Fibroblast of skin of back (primary cell): ENCODE measurements around the gene GAS6.
"Not testable (repeated sequence)": the region's sequence is repeated elsewhere in the genome, so short reads cannot be mapped to it uniquely, and the experiment has no call there.

Experiments used
- DNase-seq: peaks from one replicate; pipeline ENCODE4 v3.0.0-alpha.2; 2013

The GAS6 gene

DNA sequence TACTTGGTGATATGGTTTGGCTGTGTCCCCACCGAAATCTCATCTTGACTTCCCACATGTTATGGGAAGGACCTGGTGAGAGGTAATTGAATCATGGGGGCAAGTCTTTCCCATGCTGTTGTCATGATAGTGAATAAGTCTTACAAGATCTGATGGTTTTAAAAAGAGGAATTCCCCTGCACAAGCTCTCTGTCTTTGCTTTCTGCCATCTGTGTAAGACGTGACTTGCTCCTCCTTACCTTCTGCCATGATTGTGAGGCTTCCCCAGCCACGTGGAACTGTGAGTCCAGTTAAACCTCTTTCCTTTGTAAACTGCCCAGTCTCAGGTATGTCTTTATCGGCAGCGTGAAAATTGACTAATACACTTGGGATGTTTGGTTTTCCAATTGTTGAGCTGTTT lies 4.0 kb upstream of the GAS6 start:
- not testable (repeated sequence) for DNase-seq

DNA sequence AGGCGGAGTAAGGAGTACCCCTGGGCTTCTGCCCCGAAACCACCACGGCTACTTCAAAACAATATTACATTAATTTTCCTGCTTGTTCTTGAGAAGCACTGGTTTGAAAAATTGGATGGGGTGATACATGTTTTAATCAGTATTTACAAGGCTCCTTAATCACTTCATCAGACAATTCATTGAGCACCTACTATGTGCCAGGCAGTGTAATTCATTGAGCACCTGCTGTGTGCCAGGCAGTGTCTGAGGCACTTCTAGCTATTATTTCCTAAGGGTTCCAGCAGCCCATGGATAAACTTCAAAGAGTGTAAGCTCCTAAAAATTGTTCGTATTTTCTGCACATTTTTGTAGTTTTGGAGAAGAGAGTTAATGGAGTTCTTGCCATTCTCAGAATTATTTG lies 1.6 kb upstream of the GAS6 start:
- DNase-seq, result no peak

DNA sequence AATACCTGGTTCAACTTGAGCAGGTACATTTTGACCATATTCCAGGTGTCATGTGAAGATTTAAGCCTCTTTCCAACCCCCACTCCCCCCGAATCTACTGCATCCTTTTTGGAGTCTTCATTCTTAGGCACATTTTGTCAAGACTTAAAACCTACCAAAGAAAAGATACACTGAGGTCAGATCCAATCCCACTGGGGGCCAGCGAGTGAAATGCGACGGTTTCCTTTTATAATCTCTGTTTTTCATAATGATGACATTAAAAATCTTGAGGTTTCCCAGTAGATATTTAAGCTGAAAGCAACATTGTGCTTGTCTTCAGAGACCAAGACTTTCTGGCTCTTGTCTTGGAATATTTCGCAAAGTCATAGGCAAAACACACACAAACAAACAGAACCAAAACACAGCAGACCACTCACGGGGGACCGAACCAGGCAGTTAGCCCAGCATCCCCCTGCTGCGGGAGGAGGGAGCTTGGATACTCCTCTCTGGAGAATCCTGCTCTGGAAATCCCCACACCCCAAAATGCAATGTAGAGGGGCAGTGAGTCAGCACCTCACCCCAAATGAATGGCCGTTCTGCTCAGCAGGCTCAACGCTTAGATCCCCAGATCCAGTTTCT lies 506 bp upstream of the GAS6 start:
- DNase-seq, result no peak

DNA sequence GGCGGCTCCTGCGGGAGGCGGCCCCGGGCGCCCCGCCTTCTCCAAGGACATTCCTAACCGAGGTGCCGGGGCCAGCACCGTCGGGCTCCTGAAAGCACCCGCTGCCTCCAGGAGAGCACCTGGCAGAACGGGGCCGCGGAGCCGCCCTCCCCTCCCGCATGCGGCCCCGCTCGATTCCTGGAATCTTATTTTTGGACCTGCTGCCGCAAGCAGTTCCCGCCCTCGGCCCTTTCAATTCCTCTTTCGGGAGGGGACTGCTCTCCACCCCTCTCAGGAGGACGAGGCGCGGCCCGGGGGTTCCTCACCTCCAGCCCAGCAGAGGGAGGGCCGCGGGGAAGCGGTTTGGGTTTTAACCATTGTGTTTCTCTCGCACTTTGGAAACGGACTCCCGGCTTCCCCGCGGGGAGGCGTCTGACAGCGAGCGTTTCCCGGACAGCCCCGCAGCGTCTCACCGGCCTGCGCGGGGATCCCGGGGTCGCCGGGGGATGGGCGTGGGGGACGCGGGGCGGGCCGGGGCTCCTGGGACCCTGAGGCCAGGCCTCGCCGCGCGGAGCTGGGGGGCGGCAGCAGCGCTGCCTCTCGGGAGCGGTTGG lies 849 bp downstream of the GAS6 start:
- DNase-seq, result peak; percentile 39

DNA sequence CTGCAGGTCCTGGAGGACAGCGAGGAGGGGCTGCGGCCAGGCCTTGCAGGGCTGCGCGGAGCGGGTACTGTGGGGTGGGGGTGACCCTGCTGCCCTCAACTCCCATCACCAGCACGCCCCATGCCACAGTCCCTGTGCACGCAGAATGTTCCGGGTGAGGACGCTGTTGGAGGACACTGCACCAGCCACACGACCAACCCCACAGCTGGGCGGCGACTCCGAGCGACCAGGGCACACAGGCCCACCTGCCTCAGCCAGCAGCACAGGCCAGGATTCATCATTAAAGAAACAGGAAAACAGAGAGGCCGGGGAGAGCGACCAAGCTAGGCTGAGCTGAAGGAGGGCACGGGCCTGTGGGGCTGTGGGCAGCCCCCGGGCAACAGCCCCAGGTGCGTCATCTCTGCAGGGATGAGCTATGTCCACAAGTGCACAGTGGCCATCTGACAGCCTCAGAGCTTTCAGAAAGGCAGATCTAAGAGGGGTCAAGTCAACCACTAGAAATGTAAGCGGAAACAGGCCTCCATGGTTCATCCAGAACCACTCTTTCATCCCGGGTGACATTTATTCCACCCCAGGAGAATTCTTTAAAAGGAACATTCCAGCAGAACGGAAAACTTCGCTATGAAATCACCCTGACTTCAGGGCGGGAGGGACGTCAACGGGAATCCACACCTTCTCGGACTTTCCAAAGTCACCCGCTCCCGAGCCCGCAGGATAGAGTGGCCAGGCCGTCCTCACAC lies 1.5 kb downstream of the GAS6 start:
- DNase-seq, result peak; percentile 31

DNA sequence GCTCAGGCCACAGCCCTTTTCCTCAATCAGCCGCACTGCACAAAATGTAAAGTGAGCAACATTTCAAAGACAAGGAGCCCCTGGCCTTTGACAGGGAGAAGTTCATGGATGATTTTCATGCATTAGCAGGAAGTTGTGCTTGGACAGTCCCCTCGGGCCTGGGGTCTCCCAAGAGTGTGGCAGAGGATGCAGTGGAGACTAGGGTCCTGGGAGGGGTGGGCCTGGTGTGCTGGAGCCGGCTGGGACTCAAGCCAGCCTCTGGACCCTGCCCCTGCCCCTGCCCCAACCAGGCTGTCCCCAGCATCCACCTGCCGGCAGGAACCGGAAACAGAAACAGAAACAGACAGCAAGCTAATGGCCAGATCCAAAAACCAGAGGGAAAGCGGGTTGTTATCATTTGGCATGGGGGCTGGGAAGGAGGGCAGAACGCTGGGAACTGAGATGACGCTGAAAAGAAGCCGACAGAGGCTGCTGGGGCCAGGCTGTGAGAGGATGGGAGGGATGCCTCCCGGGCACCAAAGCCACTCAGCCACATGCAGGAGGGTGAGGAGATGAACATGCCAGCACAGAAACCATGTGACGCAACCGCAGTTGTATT lies 2.3 kb downstream of the GAS6 start:
- no peak for DNase-seq

DNA sequence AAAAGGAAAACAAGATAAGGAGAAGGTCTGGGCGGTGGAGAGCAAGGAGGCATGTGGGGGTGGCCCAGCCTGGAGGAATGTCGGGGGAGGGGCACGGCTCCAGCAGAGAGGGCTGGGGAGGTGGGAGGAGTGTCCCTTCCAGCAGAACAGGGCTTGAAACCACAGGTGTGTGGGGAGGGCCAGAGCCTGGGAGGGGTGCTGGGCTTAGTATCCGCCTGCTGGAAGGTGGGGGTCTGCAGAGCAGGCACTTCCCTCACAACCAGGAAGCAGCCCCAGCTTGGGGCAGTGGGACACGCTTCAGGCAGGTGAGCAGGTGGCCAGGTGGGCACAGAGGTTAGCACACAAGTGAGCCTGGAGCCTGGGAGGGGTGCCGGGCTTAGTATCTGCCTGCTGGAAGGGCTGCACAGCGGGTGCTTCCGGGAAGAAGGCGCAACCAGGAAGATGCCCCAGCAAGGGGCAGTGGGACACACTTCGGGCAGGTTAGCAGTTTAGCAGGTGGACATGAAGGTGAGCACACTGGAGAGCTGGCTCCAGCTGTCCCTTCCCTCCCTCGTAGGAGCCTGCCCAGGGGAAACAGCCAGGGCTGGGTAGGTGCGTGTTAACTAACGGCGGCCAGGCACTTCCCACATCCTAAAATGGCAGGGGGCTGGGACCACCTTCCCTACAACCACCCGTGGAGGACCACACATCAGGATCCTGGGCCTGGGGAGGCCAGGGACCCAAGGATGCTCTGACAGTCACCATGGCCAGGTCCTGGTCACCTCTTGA lies 3.0 kb downstream of the GAS6 start:
- peak; percentile 41 for DNase-seq

DNA sequence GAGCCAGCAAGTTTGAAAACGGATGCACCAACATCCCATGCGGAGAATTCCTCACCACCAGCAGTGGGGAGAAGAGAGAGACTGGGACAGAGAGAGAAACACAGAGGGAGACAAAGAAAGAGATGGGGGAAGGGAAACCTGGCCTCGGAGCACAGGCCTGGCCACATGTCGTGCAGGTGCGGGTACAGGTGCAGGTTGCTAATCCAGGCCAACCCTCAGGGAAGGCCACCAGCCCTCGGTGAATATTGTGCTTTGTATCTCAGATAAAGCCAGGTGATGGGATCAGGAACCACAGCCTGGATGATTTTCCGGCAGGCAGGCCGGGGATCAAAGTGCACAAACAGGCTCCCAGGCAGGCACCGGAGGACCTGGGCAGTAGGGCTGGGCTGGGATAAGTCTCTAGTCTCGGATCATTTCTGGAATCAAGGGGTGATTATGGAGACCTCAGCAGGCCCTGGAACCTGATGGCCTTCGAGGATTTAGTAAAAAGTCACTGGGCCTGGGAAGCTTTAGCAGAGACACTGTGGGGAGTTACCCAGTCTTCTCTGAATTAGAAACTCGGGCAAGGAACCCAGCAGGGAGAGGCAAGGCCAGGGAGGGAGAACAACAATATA lies 3.7 kb downstream of the GAS6 start:
- DNase-seq, result no peak

DNA sequence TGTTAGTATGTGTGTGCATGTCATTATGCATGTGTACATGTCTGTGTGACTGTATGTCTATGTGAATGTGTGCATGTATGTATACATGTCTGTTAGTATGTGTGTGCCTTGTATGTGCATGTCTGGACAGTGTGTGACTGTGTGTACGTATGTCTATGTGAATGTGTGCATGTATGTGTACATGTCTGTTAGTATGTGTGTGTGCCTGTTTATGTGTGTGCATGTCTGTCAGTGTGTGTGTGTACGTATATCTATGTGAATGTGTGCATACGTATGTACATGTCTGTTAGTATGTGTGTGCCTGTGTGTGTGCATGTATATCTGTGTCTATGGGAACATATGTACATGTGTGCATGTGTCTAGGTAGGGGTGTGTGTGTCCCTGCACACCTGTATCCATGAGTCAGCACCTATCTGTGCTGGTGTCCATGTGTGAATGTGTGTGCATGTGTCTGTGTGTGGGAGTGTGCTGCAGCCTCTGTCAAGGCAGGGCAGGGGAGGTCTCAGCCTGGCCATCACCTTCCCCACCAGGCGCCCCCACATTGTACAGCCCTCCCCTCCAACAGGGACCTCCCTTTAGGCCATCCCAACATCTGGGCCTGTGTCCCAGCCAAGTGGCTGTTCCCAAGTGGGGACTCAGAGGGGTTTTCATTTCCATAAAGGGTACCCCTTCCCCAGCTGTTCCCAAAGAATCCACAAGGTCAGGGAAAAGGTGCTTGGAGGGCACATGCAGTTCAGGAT lies 4.4 kb downstream of the GAS6 start:
- no peak for DNase-seq

DNA sequence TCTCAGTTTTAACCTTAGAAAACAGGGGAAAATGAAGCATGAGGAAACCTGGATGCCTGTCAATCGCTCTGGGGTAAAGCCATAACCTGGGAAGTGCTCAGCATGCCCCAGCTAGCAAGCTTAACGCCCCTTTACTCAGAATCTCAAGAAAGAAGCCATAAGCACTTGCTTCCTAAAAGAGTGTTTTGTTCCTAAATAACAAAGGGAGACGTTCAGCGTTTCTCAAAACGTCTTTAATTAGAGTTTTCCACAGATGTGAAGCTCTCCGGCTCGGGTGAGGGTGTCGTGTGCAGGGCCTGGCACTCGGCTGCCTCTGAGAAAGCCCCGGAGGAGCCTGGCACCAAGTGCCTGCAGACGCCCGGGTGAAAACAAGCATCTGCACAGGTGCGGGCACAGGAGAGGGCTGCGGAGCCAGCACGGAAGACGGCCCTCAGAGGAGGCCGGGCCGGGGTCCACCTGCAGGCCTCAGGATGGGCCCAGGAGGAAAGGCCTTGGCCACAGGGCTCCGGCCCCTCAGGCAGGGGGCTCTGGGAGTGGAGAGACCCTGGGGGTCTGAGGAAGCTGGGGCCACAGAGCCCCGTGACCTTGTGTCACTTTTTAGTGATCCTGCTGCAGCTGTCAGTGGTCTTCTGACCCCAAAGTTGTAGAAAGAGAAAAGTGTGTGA lies 6.2 kb downstream of the GAS6 start:
- DNase-seq, result no peak

DNA sequence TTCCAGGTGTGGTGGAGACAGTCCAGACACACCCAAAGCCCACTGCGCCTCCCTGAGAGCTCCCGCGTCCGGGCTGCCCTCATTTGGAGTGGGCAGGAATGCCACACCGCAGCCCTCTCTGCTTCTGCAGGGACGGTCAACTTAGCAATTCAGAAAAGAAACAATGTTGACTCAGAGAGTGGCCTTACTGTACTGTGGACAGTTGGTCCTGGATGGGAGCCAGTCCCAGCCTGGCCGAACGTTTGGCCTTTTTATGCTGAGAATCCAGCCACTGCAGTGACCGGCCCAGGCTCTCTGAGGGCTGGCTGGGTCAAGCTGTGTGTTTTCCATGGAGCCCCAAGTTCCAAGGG lies 7.2 kb downstream of the GAS6 start:
- DNase-seq, result no peak

DNA sequence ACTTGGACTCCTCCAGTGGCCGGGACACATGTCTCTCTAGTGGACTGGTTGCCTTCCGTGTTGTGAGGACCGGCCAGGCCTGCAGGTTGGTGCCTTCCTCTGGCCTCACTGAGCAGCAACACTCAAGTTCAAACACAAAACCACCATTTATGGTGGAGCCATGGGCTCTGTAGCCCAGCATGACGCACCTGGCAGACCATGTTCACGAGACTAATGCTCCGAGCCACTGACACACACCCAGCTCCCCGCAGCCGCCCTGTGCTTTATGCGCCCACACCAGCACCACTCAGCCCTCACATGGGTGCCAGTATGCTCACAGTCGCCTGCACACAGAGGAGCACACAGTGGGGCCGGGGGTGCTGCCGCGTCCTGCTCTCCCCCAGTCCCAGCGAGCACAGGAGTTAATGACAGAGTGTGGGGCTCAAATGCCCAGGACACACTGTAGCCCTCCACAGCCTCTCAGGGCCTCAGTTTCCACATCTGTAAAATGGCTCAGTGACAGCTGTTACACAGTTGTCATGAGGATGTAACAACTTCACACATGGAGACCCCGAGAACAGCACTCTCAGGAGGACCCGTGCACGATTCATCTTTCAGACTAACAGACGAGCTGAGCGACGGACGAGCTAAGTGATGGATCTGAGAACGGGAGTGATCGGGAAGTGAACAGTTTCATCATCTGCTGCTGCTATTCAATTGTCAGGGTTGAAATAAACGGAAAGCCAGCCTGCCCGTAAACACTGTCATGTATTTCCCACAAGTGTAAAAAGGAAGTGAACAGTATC lies 7.8 kb downstream of the GAS6 start:
- DNase-seq, result no peak

DNA sequence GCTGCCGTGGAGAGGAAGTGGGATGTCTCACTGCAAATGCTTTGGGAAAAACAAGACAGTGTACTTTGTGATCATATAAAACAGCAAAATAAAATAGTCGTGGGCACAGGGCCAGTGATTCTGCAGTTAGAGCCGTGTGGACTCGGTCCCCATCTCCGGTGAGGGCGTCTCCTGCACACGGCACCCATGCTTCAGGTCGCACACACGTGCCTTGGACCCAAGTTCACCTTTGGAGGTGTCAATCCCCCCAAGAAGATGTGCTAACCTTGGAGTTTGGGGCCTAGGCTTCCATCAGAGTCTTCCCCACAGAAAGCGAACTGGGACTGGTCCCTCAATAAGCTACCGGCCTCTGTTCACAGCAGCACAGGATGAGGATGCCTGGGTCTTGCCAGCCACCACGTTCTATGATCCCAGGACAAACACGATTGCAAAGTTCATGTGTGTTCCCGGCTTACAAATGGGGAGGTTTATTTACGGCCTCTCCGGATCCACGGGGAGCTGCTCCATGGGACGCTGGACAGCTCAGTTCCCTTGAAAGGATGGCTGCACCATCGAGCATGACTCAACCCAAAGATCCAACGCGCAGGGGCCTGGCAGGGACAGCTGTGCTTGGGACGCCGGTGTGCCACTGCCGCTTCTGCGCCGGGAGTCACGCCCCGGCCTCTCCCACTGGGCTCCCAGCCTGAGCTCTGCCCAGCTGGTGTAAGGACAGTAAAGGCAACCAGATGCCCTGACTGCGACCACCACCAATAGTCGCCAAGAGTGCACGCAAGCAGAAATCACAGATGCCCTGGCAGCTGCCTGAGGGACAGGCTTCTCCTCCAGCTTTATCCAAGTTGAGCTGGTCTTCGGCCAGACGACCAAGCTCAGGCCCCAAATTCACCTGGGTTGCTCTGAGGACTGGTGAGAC lies 8.6 kb downstream of the GAS6 start:
- peak; percentile 46 for DNase-seq

DNA sequence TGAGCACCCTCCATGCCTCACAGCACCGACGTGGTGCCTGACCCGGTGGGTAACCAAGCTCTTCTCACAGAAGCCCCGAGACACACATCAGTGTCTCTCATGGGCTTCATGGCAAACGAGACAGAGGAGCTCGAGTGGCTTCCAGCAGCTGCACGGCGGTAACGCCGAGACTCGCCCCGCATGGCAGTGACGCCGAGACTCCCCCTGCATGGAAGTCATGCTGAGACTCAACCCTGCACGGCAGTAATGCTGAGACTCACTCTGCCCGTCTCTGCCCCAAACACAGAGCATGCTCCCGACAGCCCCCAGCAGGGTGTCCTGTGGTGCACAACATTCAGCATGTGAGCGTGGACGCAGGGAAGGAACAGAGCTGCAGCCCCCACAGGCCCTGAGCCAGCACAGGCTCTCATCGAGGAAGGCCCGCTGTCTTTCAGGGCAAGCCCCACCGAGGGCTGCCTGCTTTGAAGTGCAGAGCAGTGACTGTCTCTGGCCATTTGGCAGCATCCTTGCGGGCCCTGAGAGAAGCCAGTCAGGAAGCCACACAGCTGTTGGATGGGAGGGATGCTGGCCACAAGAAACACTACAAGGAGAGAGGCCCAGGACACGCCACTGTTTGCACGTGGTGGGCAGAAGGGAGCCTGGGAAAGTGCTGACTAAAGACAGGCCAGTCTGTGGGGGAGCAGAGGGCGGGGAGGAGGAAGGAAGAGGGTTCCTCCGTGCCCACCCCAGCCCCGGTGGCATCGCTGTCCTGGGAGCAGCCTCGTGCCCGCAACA lies 9.5 kb downstream of the GAS6 start:
- DNase-seq, result peak; percentile 73

DNA sequence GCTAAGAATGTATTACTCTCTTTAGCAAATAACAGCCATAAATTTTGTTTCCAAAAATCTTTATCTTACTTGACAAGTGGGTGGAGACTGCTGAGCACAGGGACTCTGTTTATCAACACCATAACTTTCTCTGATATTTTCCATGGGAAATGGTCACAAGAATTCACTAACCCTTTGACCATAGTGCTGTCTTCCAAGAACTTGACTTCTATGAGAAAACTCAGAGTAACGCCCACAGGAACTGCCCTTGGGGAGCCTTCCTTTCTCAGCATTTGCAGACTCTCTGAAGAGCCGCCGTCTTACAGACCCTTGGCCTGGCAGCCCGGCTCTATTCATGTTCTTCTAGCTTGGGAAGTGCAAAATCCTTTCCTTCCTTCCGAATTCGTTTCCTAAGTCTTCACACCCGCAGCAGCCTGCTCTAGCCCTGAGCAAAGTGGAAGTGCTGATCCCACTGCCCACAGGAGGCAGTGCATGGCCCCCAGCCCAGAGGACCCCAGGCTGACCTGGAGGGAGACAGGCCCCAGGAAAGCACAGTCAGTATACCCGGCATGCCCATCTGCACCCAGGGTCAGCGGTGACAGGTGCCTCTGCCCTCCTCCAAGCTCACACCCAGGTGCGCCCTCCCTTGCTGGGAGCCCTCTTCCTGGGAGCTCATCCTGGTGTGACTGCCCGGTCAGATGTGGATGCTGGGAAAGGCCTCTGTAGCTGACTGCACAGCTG lies 10.2 kb downstream of the GAS6 start:
- DNase-seq, result no peak

DNA sequence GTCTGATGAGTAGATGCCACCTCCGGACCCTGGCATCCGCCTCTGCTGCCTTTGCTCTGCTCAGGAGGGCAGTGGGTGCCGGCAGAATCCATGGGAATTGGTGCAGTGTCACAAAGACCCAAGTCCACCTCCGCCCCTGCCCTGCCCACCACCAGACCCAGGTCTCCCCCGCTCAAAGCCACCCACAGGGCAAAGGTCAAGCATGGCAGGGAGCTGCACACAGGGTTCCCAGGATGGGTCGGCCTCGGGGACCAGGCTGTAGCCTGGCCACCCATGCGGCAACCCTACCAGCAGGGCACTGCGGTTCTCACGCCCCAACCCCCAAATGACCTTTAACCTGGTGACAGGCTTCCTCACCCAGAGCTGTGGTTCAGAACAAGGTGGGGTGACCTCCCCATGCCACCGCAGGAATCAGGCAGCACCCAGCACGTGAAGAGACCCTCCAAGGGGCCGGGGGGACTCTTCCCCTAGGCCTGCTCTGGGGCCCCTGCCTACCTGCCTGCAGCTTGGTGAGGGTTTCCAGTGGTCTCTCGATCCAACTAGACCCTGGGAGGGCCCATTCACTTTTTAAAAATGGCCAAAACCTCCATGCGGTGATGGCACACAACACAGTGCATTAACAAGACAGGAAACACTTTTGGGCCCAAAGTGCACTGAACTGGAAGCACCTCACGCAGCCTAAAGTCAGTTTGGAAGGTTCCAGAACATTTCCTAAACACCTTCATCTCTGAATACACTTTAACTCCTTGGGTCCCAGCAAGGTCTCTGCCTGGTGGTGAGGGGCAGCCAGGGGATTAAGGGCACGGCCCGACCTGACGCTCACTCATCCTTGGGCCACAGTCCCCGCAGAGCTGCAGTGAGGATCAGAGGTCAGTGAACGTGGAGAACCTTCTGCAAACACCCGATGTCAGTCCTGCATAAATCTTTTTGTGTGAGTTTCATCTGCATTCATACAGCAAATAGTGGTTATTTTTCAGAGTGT lies 11.0 kb downstream of the GAS6 start:
- no peak for DNase-seq
